GM19397 (cell line): ENCODE results near the gene NUDT4.
"Not testable (repeated sequence)": the region's sequence is repeated elsewhere in the genome, so short reads cannot be mapped to it uniquely, and the experiment has no call there.

Source experiments
- ATAC-seq: cut with Tn5 transposase; IDR thresholded peaks from one replicate; pipeline ENCODE4 v1.9.1; 2021; ENCODE audit warnings: mild to moderate bottlenecking, moderate library complexity; ENCODE audit not compliant: unreplicated experiment

NUDT4 gene

GRCh38 chr12:93365616-93366405 lies 11.9 kb upstream of the NUDT4 start:
- ATAC-seq: no peak

GRCh38 chr12:93366422-93366821 lies 11.3 kb upstream of the NUDT4 start:
- ATAC-seq: no peak

DNA sequence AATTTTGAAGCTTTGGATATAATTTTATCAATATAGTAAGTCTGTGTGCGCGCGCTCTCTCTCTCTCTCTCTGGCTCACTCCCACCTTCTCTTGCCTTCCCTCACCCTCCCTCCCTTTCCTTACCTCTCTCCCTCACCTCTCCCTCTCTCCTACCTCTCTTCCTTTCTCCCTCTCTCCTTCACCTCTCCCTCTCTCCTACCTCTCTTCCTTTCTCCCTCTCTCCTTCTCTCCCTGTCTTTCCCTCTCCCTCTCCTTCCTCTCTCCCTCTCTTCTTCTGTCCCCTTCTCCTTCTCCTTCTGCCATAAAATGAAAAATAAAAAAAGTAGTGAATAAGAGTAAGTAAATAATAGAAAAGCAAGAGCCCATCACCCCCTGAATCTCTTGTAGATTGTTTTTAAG lies 9.0 kb upstream of the NUDT4 start:
- no peak for ATAC-seq

DNA sequence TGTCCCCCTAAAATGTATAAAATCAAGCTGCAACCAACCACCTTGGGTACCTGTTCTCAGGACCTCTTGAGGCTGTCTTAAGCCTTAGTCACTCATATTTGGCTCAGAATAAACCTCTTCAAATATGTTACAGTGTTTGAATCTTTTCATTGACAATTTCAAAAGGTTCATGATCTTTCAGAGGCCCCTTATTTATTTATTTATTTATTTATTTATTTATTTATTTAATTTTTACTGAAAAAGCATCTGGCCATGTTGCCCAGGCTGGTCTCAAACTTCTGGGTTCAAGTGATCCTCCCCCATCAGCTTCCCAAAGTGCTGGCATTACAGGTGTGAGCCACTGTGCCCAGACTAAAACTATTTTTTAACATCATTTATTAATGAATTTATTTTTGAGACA lies 8.2 kb upstream of the NUDT4 start:
- no peak for ATAC-seq

- ATAC-seq: no peak
Measured at GRCh38 chr12:93370947-93371346, 6.8 kb upstream of the NUDT4 start.

- no peak for ATAC-seq
Measured at GRCh38 chr12:93373961-93374656, 3.6 kb upstream of the NUDT4 start.

DNA sequence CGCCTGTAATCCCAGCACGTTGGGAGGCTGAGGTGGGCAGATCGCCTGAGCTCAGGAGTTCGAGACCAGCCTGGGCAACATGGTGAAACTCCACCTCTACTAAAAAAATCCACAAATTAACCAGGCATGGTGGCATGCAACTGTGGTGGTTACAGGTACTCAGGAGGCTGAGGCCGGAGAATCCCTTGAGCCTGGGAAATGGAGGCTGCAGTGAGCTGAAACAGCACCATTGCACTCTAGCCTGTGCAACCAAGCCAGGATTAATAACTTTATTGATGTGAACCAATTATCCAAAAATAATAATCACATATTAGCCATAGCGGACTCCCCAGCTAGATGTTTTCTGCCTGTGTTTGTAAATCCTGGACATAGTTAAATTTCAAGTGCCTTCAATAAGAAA lies 1.8 kb upstream of the NUDT4 start:
- no peak for ATAC-seq

- ATAC-seq: no peak
Measured at GRCh38 chr12:93376436-93377251, 1.1 kb upstream of the NUDT4 start.

DNA sequence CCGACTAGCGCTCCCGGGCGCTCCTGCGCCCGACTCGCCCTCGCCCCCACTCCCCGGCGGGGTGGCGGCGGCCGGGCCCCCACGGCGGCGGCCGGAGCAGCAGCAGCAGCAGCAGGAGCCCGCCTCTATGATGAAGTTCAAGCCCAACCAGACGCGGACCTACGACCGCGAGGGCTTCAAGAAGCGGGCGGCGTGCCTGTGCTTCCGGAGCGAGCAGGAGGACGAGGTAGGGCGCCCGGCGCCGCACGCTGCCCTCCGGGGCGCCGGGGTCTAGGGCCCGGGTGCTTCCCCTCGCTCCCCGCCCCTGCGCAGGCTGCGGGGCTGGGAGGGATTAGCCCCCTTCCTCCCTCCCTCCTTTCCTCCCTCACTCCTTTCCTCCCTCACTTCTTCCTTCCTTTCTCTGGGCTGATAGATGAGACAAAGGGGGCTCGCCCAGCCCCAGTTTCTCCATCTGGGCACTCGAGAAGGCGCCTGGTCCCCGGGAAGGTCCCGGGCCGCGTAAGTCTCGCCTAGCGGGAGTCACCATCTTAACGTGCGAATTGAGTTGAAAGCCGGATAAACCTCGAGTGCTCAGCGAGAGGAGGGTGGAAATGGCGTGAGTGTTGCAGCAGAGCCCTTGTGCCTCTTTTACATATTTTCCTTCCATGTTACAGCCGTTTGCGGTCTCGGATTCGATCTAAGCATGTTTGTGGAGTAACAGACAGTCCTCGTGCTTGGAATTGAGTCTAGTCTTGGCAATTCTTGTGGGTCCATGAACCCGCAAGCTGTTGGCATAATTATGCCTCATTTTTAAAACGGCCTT lies 672 bp downstream of the NUDT4 start:
- peak; percentile 40 for ATAC-seq

- ATAC-seq: no peak
Measured at GRCh38 chr12:93378998-93379325, 1.2 kb downstream of the NUDT4 start.

DNA sequence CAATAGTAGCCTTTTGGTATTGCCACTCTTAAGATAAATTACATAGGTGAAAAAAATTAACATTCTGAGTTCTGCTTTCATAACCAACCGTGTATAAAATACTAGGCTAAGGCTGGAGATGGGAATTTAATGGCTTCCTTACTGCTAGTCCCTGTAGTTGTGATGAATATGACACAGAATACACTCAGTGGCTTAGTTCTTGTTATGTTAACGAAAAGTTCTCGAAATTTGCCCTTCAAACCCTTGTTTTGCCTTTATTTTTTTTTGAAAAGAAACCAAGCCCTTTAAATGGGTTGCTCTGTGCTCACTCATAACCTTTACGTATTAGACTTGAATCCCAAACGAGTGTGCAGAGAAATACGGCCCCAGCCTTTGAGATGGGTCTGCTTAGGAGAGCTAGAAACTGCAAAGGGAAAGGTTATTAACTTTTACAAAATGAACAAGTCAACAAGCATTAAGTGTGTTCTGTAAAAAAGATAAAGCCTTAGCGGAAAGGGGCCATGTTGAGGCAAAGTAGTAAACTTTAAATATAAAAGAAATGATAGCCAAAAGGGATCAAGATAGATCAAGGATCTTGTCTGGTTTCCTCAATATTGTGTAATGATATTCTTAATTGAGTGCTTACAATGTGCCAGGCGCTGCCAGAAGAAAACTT lies 1.7 kb downstream of the NUDT4 start:
- ATAC-seq: no peak

DNA sequence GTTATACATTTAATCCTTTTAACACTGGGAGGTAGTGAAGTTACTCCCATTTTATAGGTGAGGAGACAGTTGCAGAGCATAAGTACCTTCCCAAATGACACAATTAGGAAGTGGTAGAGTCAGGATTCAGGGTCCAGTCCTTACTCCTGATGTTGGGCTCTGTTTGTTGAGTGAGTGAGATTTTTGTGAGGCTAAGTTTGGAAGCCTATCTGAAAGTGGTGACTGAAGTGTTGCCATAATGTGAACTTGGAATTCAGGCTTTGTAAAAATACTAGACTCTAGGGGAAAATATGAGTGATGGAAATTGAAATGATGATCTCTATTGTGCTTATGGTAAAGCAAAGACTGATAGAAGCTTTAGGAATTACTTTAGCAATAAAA lies 2.2 kb downstream of the NUDT4 start:
- ATAC-seq: no peak

DNA sequence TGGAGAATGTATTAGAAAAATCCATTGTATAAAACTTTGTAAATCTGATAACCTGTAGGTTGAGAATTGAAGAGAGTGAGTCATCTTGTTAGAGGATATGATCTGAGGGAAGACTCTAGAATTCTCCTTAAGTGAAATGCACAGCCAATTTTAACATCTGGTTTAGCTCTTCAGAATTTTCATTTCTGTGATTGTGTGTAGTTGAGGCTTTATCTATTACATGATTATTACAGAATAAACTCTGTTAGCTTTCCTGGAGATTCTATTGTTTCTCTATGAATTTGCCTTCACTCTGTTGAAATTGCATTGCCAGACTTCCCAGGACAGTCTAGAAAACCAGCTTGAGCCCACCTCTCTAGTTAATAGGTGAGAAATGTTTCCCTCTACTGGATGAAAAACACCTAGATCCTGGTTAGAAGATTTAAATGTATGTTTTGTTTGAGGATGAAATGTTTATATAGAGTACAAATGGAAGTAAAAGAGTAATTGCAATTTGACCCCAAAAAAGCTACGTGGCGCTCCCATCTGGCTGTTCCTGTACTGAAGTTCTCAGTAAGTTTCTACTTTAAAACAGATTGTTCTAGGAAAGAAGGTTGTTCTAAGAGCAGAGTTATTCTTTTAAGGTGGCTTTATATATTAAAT lies 2.9 kb downstream of the NUDT4 start:
- ATAC-seq: no peak

GRCh38 chr12:93381161-93381975 lies 3.6 kb downstream of the NUDT4 start:
- ATAC-seq: no peak

DNA sequence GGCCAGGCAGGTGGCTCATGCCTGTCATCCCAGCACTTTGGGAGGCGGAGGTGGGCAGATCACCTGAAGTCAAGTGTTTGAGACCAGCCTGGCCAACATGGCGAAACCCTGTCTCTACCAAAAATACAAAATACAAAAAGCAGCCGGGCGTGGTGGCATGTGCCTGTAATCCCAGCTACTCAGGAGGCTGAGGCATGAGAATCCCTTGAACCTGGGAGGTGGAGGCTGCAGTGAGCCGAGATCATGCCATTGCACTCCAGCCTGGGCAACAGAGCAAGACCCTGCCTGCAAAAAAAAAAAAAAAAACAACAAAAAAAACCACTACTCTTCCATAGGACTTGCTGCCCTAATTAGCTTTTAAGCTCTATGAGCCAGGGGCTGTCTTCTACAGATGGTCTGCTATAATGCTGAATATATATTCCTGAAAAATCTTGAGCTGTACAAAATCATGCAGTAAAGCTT lies 4.3 kb downstream of the NUDT4 start:
- not testable (repeated sequence) for ATAC-seq

DNA sequence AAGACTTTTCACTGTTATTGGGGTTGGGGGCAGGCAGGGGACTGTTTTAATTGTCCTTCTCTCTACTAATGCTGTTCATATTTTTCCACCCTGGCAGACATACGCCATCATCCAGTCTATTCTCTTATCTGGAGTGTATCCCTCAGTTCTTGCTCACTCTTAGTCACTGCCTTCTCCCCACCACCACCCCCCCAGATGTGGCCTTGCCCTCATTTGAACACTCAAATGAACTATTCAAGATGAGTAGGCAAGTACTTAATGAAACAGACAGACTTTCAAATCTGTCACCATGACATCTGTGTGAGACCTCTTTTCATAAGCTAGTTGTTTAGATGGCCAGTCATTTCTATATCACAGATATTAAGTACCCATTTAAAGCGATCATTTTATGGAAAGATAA lies 10.1 kb downstream of the NUDT4 start:
- ATAC-seq: no peak

- no peak for ATAC-seq
Measured at GRCh38 chr12:93390031-93390430, 12.3 kb downstream of the NUDT4 start.

- no peak for ATAC-seq
Measured at GRCh38 chr12:93390549-93391297, 13.0 kb downstream of the NUDT4 start.
